Upper lobe of right lung (tissue), 1 donor: Measurements from ENCODE around the gene DIDO1. TPM values are rescaled to one million over a fixed set of nuclear protein-coding genes. Genes with fewer than 3 reads are reported as not detected.

Experiments used
- ATAC-seq: fragments of 200-7000 bp; cut with Tn5 transposase; one replicate; pipeline ENCODE4 v1.9.1; 2020; ENCODE audit warnings: mild to moderate bottlenecking, moderate library complexity
- DNase-seq: peaks from one replicate; pipeline ENCODE4 v3.0.0-alpha.2; 2020
- H3K27ac ChIP-seq: fragments of 200-600 bp; one replicate; pipeline ENCODE4 v1.8.0; 2022
- H3K27me3 ChIP-seq: fragments of 200-600 bp; one replicate; pipeline ENCODE4 v1.8.0; 2022; ENCODE audit warnings: mild to moderate bottlenecking
- H3K36me3 ChIP-seq: fragments of 200-600 bp; one replicate; pipeline ENCODE4 v1.8.0; 2022
- H3K4me1 ChIP-seq: fragments of 200-600 bp; one replicate; pipeline ENCODE4 v1.8.0; 2022
- H3K4me3 ChIP-seq: fragments of 200-600 bp; one replicate; pipeline ENCODE4 v1.8.0; 2022; ENCODE audit warnings: mild to moderate bottlenecking
- H3K9me3 ChIP-seq: fragments of 200-600 bp; one replicate; pipeline ENCODE4 v1.8.0; 2022
- CTCF ChIP-seq: fragments of 200-600 bp; IDR thresholded peaks from one replicate; pipeline ENCODE4 v1.8.0; 2022; ENCODE audit warnings: antibody characterized with exemption
- intact Hi-C: fragments of 100-400 bp; cut with DNase I; formaldehyde crosslinking; loops from one replicate; pipeline ENCODE4 v1.11.0; 2022
- total RNA-seq: library from RNA; stranded (reverse); fragmentation: NEBNext Ultra II Directional; extraction: Animal tissue kit (Norgen Biotek cat#: 25700); gene quantifications from one replicate; pipeline ENCODE4 v1.2.1, GENCODE V29; 2021
- donor health status: DM: no; HTN: yes; CAD: no; lungs with severe emphysema.

Gene DIDO1
- total RNA-seq, 1 donor from 2014 or later: 55.5 TPM

- DNase-seq (no peak), ATAC-seq (no peak)
- Histone ChIP-seq H3K36me3 (peaks cover 22% of the 10 kb centered on the region), H3K4me3 (no peak overlapping the region), H3K27me3 (no peaks in the 10 kb centered on the region), H3K27ac (no peak overlapping the region), H3K9me3 (no peaks in the 10 kb centered on the region), H3K4me1 (peaks cover 19% of the 10 kb centered on the region)
- intact Hi-C loops: no loop called here
- no peak for TF ChIP-seq CTCF
These were observed 47.9 kb downstream of the DIDO1 start for GRCh38 chr20:62878244-62879038.

- no peak for DNase-seq
- H3K4me3 ChIP-seq: no peak overlapping the region
- peak overlapping the region; percentile 77 for H3K27ac ChIP-seq
- H3K4me1 ChIP-seq: peaks cover 19% of the 10 kb centered on the region
- no peaks in the 10 kb centered on the region for H3K9me3 ChIP-seq
- intact Hi-C loops: no loop called here
- no peak for TF ChIP-seq CTCF
- H3K27me3 ChIP-seq: no peaks in the 10 kb centered on the region
- H3K36me3 ChIP-seq: peaks cover 22% of the 10 kb centered on the region
- ATAC-seq: peak; percentile 66
These were observed 49.1 kb downstream of the DIDO1 start for GRCh38 chr20:62876902-62877816.

- DNase-seq: no peak
- H3K36me3 ChIP-seq: peaks cover 17% of the 10 kb centered on the region
- H3K4me1 ChIP-seq: peaks cover 19% of the 10 kb centered on the region
- intact Hi-C loops: no loop called here
- no peak overlapping the region for H3K4me3 ChIP-seq
- ATAC-seq: no peak
- no peak for TF ChIP-seq CTCF
- H3K27ac ChIP-seq: peak overlapping the region; percentile 77
- no peaks in the 10 kb centered on the region for H3K9me3 ChIP-seq
- H3K27me3 ChIP-seq: no peaks in the 10 kb centered on the region
These were observed 49.8 kb downstream of the DIDO1 start for GRCh38 chr20:62876501-62876901.

- TF ChIP-seq CTCF: peak; percentile 61
- intact Hi-C loops: no loop called here
- H3K27me3 ChIP-seq: no peaks in the 10 kb centered on the region
- peaks cover 9% of the 10 kb centered on the region for H3K36me3 ChIP-seq
- no peaks in the 10 kb centered on the region for H3K9me3 ChIP-seq
- H3K4me3 ChIP-seq: peak overlapping the region; percentile 16
- DNase-seq (no peak), ATAC-seq (peak; percentile 84)
- H3K4me1 ChIP-seq: peaks cover 19% of the 10 kb centered on the region
- peak overlapping the region; percentile 77 for H3K27ac ChIP-seq
These were observed 50.6 kb downstream of the DIDO1 start for GRCh38 chr20:62875419-62876361.

GRCh38 chr20:62874964-62875344 is 51.4 kb downstream of the DIDO1 start:
- intact Hi-C loops: no loop called here
- no peak overlapping the region for H3K27ac ChIP-seq
- ATAC-seq: no peak
- H3K9me3 ChIP-seq: no peaks in the 10 kb centered on the region
- TF ChIP-seq CTCF: no peak
- H3K36me3 ChIP-seq: peaks cover 1% of the 10 kb centered on the region
- H3K4me3 ChIP-seq: no peak overlapping the region
- no peak for DNase-seq
- H3K27me3 ChIP-seq: no peaks in the 10 kb centered on the region
- peaks cover 19% of the 10 kb centered on the region for H3K4me1 ChIP-seq
